IMR-90 (cell line): ENCODE results near the gene RIMOC1. TPM values are rescaled to one million over a fixed set of nuclear protein-coding genes. Genes with fewer than 3 reads are reported as not detected.

Experiments used
- ATAC-seq: fragments of 200-7000 bp; cut with Tn5 transposase; 2 replicates; pipeline ENCODE4 v1.9.1; 2020; ENCODE audit warnings: low read depth, mild to moderate bottlenecking, moderate library complexity
- BruUV-seq: library from RNA; stranded (reverse); fragments of 400-500 nt; replicated peaks from 2 replicates; lab custom pipeline; 2021; lab: Mats Ljungman, UMichigan
- CTCF ChIA-PET: fragments of 300-600 bp; formaldehyde crosslinking; extraction: SDS; loops from one replicate; lab custom pipeline; 2021; ENCODE audit warnings: antibody characterized with exemption; lab: Yijun Ruan, JAX
- POLR2A ChIA-PET: fragments of 300-600 bp; sonication (Branson Sonifier 250); formaldehyde crosslinking; loops from one replicate; lab custom pipeline; 2022; ENCODE audit warnings: antibody characterized with exemption; ENCODE audit not compliant: unreplicated experiment; lab: Charles Lee
- DNase-seq: peaks from one replicate; pipeline ENCODE4 v3.0.0; 2013
- H2AFZ ChIP-seq: replicated peaks from 2 replicates; pipeline ENCODE3; 2013; ENCODE audit warnings: low read length, mild to moderate bottlenecking; ENCODE audit not compliant: poor library complexity
- H2AK5ac ChIP-seq: 2 replicates; pipeline ENCODE4 v1.6.1; 2013; ENCODE audit warnings: low read depth, low read length, inconsistent platforms
- H2AK9ac ChIP-seq: replicated peaks from 2 replicates; pipeline ENCODE3; 2013; ENCODE audit warnings: mild to moderate bottlenecking, low read depth, low read length, moderate library complexity; ENCODE audit not compliant: poor library complexity
- H2BK120ac ChIP-seq: 2 replicates; pipeline ENCODE4 v1.6.1; 2013; ENCODE audit warnings: low read depth, low read length, inconsistent platforms
- H2BK15ac ChIP-seq: 3 replicates; pipeline ENCODE4 v1.6.1; 2013; ENCODE audit warnings: low read depth, low read length, inconsistent platforms
- H2BK20ac ChIP-seq: 2 replicates; pipeline ENCODE4 v1.6.1; 2013; ENCODE audit warnings: low read depth, mild to moderate bottlenecking, inconsistent platforms, low read length, moderate library complexity
- H2BK5ac ChIP-seq: 2 replicates; pipeline ENCODE4 v1.6.1; 2013; ENCODE audit warnings: mild to moderate bottlenecking, low read depth, low read length, inconsistent platforms; ENCODE audit not compliant: poor library complexity, severe bottlenecking
- H3K14ac ChIP-seq: replicated peaks from 2 replicates; pipeline ENCODE4 v1.6.1; 2013; ENCODE audit warnings: low read depth, low read length, inconsistent platforms
- H3K18ac ChIP-seq: 2 replicates; pipeline ENCODE4 v1.6.1; 2013; ENCODE audit warnings: low read depth, low read length, control low read depth
- H3K23ac ChIP-seq: 2 replicates; pipeline ENCODE4 v1.6.1; 2013; ENCODE audit warnings: low read depth, low read length, inconsistent platforms
- H3K27ac ChIP-seq: 2 replicates; pipeline ENCODE4 v1.5.1; 2013; ENCODE audit warnings: mild to moderate bottlenecking, control low read depth, low read length; ENCODE audit not compliant: insufficient read depth
- H3K27me3 ChIP-seq: 2 replicates; pipeline ENCODE4 v1.6.1; 2013; ENCODE audit warnings: low read length; ENCODE audit not compliant: control insufficient read depth, insufficient read depth
- H3K36me3 ChIP-seq: 2 replicates; pipeline ENCODE4 v1.6.1; 2013; ENCODE audit warnings: low read length, mixed read lengths; ENCODE audit not compliant: control insufficient read depth, insufficient read depth
- H3K4ac ChIP-seq: 2 replicates; pipeline ENCODE4 v1.6.1; 2013; ENCODE audit warnings: low read depth, low read length, inconsistent platforms
- H3K4me1 ChIP-seq: 2 replicates; pipeline ENCODE4 v1.6.1; 2013; ENCODE audit warnings: low read length, mixed read lengths; ENCODE audit not compliant: control insufficient read depth, insufficient read depth
- H3K4me2 ChIP-seq: 2 replicates; pipeline ENCODE4 v1.6.1; 2013; ENCODE audit warnings: low read depth, mild to moderate bottlenecking, control low read depth, low read length, moderate library complexity
- H3K4me3 ChIP-seq: 2 replicates; pipeline ENCODE4 v1.5.1; 2013; ENCODE audit warnings: low read depth, mild to moderate bottlenecking, control low read depth, low read length, moderate library complexity; ENCODE audit not compliant: insufficient read depth
- H3K56ac ChIP-seq: 2 replicates; pipeline ENCODE4 v1.6.1; 2013; ENCODE audit warnings: low read length, inconsistent platforms; ENCODE audit not compliant: insufficient read depth; ENCODE audit errors: extremely low read depth
- H3K79me1 ChIP-seq, 2 experiments: 2 replicates each; pipeline ENCODE4 v1.6.1; 2013; ENCODE audit warnings: low read length in 2 of 2, inconsistent platforms in 1 of 2, low read depth in 1 of 2
- H3K9ac ChIP-seq: 2 replicates; pipeline ENCODE4 v1.6.1; 2013; ENCODE audit warnings: low read depth, low read length, control low read depth
- H3K9me1 ChIP-seq: 2 replicates; pipeline ENCODE4 v1.6.1; 2013; ENCODE audit warnings: low read length, inconsistent platforms; ENCODE audit not compliant: insufficient read depth
- H3K9me3 ChIP-seq: 2 replicates; pipeline ENCODE4 v1.6.1; 2013; ENCODE audit warnings: low read length; ENCODE audit not compliant: control insufficient read depth, insufficient read depth
- H4K20me1 ChIP-seq: 2 replicates; pipeline ENCODE4 v1.6.1; 2013; ENCODE audit warnings: low read length, inconsistent platforms; ENCODE audit not compliant: insufficient read depth
- H4K5ac ChIP-seq: 2 replicates; pipeline ENCODE4 v1.6.1; 2013; ENCODE audit warnings: mild to moderate bottlenecking, low read depth, low read length, control low read depth
- H4K8ac ChIP-seq, 2 experiments: 2 replicates each; pipeline ENCODE4 v1.6.1; 2013; ENCODE audit warnings: low read depth in 2 of 2, low read length in 2 of 2, control low read depth in 1 of 2, inconsistent platforms in 1 of 2
- H4K91ac ChIP-seq: 2 replicates; pipeline ENCODE4 v1.6.1; 2013; ENCODE audit warnings: low read depth, low read length, inconsistent platforms; ENCODE audit not compliant: insufficient read depth
- NFE2L2 ChIP-seq: fragments of 150-350 bp; IDR thresholded peaks from 2 replicates; pipeline ENCODE4 v1.6.1; 2016; ENCODE audit warnings: low read depth, mild to moderate bottlenecking, low read length
- RFX5 ChIP-seq: IDR thresholded peaks from 2 replicates; pipeline ENCODE4 v1.8.0; 2012; ENCODE audit warnings: low read depth, mild to moderate bottlenecking, low read length, moderate library complexity
- WGBS, 2 experiments: methylation state at CpG; one replicate each; pipeline versions ENCODE4 v1.1.5 to v1.1.7; 2013; ENCODE audit warnings: missing lambda C conversion rate in 2 of 2; ENCODE audit not compliant: insufficient read length in 1 of 2; ENCODE audit errors: extremely low coverage in 2 of 2; 5-methylcytosine and 5-hydroxymethylcytosine counted together
- dilution Hi-C: fragments of 300-500 bp; cut with HindIII; formaldehyde crosslinking; loops from one replicate; pipeline ENCODE4 v1.14.3; 2018; ENCODE audit warnings: low sequenced_read_pairs; ENCODE audit not compliant: unreplicated experiment
- in situ Hi-C: fragments of 300-500 bp; cut with MboI; formaldehyde crosslinking; loops from 3 replicates; pipeline ENCODE4 v1.14.3; 2019; ENCODE audit warnings: low sequenced_read_pairs, inconsistent platforms, mixed read lengths
- intact Hi-C: fragments of 100-400 bp; cut with micrococcal nuclease; formaldehyde crosslinking; loops from 2 replicates; pipeline ENCODE4 v1.10.0; 2022
- polyA plus RNA-seq, 3 experiments: library from polyadenylated mRNA; depleted of rRNA; stranded (reverse); fragments of >200 nt; gene quantifications; 2 replicates each; pipeline ENCODE4 v1.2.3, GENCODE V29; 2012; ENCODE audit warnings: low replicate concordance in 1 of 3
- total RNA-seq: library from RNA; depleted of rRNA; stranded (reverse); fragments of >200 nt; gene quantifications from 2 replicates; pipeline ENCODE4 v1.2.3, GENCODE V29; 2012

RIMOC1 gene
- total and polyA plus RNA-seq, 2 of the 4 experiments (the other 2 are of a cell fraction) = 4.1 to 9.0 TPM

DNA sequence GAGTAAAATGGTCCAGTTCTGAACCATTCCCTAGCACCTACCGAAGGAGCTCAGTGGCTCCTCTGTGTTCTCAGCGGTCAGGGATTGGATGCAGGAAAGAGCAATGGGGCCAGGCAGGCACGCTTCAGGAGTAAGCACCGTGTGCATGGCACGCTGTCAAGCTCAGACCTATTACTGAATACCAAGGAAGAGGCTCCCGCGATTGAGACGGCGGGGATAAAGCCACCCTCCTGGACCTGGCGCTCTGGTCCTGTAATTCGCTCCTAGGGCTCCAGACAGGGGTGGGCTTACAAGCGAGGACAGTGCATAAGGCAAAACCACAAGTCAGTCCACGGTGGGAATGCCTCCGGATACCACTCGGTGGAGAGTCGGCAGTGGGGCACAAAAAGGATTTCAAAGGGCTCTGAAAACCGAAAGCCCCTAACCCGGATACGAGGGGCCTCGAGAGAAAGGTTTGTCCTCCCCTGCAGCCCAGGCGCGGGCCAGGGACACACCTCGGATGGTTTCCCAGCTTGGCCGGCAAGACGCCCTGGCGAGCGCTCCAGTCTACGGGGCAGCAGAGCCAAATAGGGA, 34.9 kb upstream of the RIMOC1 start:
- 0 out of 2 replicates have a peak overlapping the region, but pooled peaks have one; percentile 4 for H3K56ac ChIP-seq
- no peaks in the 10 kb centered on the region for H4K20me1 ChIP-seq
- 26% methylated on average over 19 of the region's 28 CpGs; no CpG with 5 or more reads in 1 of the 2 experiments for WGBS, 2 experiments
- H2BK5ac ChIP-seq = no peak overlapping the region
- ChIA-PET CTCF (interaction anchor here (0.5 kb wide), 1 partner anchor 903 kb away, joined by 3 read pairs; no protein-coding TSS in a partner anchor), POLR2A (interaction anchor here (0.6 kb wide), 1 partner anchor 66 kb away, joined by 4 read pairs; no protein-coding TSS in a partner anchor)
- dilution Hi-C loops (no loop called here), intact Hi-C loops (loop anchor here (1.0 kb wide), 1 partner anchor 35 kb away; the partner anchor contains the start of gene RIMOC1), in situ Hi-C loops (loop anchor here (25.0 kb wide), 2 partner anchors 718 to 893 kb away; partner anchors contain the start of gene CCDC152)
- no peak overlapping the region for H3K4ac ChIP-seq
- TF ChIP-seq RFX5 (no peak), NFE2L2 (no peak)
- peak overlapping the region; percentile 85 for H2AK9ac ChIP-seq
- H3K18ac ChIP-seq = no peak overlapping the region
- H2AFZ ChIP-seq = peak overlapping the region; percentile 97
- H3K9ac ChIP-seq = peak overlapping the region; percentile 88
- H3K4me3 ChIP-seq = peak overlapping the region; percentile 95
- H4K8ac ChIP-seq = peak overlapping the region in 1 of 2 experiments; percentile 96; a peak in 2 of 4 replicates
- no peak overlapping the region for H4K5ac ChIP-seq
- H2BK20ac ChIP-seq = no peak overlapping the region
- H2BK120ac ChIP-seq = no peak overlapping the region
- no peaks in the 10 kb centered on the region for H3K9me3 ChIP-seq
- H3K27ac ChIP-seq = peak overlapping the region; percentile 83; the same call in 1 of the 2 replicates
- BruUV-seq = no TSS peak
- 0 out of 2 replicates have a peak overlapping the region, but pooled peaks have one; percentile 33 for H3K14ac ChIP-seq
- H3K79me1 ChIP-seq = peaks cover 10 to 25% of the 10 kb centered on the region in 2 experiments
- H3K9me1 ChIP-seq = peaks cover 9% of the 10 kb centered on the region
- no peak overlapping the region for H2AK5ac ChIP-seq
- H3K36me3 ChIP-seq = no peaks in the 10 kb centered on the region; the same call in 1 of the 2 replicates
- peak; percentile 9 for ATAC-seq
- peaks cover 2% of the 10 kb centered on the region for H3K4me1 ChIP-seq
- peak overlapping the region; percentile 93 for H3K4me2 ChIP-seq
- no peaks in the 10 kb centered on the region for H3K27me3 ChIP-seq
- H2BK15ac ChIP-seq = no peak overlapping the region
- 0 out of 2 replicates have a peak overlapping the region, but pooled peaks have one; percentile 87 for H4K91ac ChIP-seq
- H3K23ac ChIP-seq = peak overlapping the region; percentile 40; the same call in 1 of the 2 replicates
- peak; percentile 7 for DNase-seq
